HG02623 (cell line): Measurements from ENCODE around the gene PRR36.
"Not testable (repeated sequence)": the region's sequence is repeated elsewhere in the genome, so short reads cannot be mapped to it uniquely, and the experiment has no call there.

Experiments
- ATAC-seq: cut with Tn5 transposase; IDR thresholded peaks from one replicate; pipeline ENCODE4 v1.9.1; 2021; ENCODE audit warnings: moderate library complexity; ENCODE audit not compliant: unreplicated experiment

The PRR36 gene

GRCh38 chr19:7900401-7900870, 26.2 kb upstream of the PRR36 start:
- ATAC-seq = no peak

GRCh38 chr19:7899751-7900378, 25.7 kb upstream of the PRR36 start:
- ATAC-seq = no peak

DNA sequence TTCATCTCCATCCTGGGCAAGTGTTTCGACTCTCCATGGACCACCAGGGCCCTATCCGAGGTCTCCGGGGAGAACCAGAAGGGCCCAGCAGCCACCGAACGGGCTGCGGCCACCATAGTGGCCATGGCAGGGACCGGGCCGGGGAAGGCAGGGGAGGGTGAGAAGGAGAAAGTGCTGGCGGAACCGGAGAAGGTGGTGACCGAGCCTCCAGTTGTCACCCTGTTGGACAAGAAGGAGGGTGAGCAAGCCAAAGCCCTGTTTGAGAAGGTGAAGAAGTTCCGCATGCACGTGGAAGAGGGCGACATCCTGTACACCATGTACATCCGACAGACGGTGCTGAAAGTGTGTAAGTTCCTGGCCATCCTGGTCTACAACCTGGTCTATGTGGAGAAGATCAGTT, 24.8 kb upstream of the PRR36 start:
- ATAC-seq = no peak

GRCh38 chr19:7897292-7897691, 23.1 kb upstream of the PRR36 start:
- no peak for ATAC-seq

GRCh38 chr19:7895565-7895964, 21.4 kb upstream of the PRR36 start:
- ATAC-seq = no peak

DNA sequence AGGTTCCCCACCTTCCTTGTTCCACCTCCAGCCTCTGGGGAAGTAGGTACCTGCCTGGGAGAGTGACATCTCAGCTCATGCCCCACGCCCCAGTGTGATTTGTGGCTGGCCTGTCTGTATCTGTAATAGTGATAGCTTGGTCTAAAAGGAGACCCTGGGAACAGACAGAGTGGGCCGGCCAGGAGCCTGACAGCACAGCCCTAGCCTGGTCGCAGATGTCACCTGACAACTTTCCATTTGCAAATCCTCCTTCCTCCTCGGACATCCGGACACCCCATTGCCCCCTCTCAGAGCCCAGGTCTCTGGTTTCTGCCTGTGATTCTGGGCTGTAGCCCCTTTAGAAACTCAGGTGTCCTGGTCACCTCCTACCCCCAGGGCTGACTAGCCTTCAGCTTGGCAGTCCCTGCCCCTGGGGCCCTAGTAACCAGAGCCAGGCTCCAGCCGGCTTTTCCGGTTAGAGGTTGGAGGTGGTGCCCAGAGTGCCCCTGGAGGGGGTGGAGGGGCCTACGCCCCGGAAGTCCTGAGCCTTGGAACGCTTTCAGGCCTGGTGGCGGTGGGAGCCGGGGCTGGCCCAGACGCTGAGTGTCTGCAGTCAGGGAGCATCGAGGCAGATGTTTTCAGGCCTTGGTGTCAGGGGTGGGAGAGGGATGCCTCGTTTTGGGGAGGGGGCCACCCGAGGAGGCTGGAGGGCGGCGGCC, 20.6 kb upstream of the PRR36 start:
- ATAC-seq = no peak

DNA sequence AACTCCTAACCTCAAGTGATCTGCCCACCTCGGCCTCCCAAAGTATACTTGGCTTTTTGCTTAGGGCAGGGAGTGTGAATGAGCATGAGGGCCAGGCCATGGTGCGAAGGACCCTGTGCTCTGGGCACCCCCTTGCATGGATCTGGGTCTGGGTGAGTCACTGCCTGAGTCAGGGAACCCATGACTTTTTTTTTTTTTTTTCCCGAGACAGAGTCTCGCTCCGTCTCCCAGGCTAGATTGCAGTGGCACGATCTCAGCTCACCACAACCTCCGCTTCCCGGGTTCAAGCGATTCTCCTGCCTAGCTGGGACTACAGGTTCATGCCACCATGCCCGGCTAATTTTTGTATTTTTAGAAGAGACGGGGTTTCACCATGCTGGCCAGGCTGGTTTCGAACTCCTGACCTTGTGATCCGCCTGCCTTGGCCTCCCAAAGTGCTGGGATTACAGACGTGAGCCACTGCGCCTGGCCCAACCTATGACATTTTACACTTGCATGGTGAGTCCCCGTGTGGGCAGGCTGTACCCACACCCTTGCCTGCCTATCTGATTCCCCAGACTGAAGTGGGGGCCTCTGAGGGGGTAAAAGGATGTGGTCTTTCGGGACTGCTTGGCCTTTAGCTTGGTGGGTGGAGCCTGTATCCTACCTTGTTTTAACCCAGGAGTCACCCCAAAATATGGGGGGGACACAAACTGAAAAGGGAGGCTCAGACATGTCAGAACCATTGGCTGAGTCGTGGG, 19.3 kb upstream of the PRR36 start:
- not testable (repeated sequence) for ATAC-seq

- no peak for ATAC-seq
Observed at GRCh38 chr19:7888826-7889217, 14.6 kb upstream of the PRR36 start.

DNA sequence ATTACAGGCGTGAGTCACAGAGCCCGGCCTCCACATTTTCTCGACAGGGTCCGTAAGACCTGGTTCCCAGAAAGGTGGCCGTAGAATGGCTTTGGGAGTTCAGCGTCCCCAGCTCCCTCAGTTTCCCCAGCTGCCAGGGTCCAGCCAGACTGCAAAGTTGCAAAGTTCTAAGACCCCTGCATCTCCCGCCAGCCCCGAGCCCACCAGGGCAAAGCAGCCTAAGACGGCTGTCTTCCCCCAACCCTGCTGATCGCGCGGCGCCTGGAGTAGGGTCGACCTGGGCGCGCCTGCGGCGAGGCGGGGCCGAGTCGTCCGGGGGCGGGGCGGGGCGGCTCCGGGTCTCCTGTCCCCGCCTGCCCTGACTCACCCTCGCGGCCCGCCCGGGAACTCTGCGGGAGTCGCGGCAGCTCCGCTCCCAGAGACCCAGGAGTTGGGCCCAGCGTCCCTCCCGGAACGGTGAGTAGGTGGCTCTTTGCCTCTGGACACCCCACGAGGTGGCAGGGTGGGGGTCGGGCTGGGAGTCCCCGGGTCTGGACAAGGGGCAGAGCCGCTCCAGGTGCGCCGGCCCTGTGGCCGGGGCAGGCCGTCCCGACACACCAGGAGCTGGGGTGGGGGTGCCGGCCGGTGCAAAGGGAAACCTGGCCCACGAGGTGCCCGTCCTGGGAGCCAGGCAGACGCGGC, 14.1 kb upstream of the PRR36 start, which contains the start of gene LRRC8E:
TSS of gene LRRC8E (plus strand) at position 366 of the 681 bp plus-strand sequence. CDS start 7,094 bp downstream, outside the sequence.
- ATAC-seq = no peak

- no peak for ATAC-seq
Observed at GRCh38 chr19:7887408-7888144, 13.4 kb upstream of the PRR36 start.

- ATAC-seq = no peak
Observed at GRCh38 chr19:7885818-7886217, 11.6 kb upstream of the PRR36 start.

- ATAC-seq = no peak
Observed at GRCh38 chr19:7883796-7884570, 9.8 kb upstream of the PRR36 start.

DNA sequence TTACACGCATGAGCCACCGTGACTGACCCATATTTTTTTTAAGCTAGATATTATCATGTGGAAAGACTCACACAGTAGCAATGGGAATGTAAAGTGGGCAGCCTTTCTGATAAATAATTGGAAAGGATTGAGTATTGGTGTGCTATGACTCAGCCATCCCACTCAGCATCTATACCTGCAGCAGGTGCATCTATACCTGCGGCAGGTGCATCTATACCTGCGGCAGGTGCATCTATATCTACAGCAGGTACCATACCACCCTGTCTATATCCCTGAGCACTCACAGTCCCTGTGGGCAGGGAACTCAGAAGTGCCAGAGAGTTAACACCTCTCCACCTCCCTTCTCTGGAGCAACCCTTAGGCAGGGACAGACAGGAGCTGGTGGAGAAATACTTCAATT, 8.9 kb upstream of the PRR36 start:
- no peak for ATAC-seq

DNA sequence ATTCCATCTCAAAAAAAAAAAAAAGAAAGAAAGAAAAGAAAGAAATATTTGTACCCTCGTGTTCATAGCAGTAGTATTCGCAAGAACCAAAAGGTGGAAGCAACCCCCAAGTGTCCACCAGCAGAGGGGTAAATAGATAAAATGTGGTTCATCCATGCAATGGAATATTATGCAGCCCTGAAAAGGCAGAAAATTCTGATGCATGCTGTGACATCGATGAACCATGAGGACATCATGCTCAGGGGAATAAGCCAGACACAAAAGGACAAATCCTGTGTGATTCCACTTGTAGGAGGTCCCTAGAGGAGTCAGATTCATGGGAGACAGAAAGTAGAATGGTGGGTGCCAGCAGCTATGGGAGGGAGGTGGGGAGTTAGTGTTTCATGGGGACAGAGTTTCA, 7.7 kb upstream of the PRR36 start:
- ATAC-seq = no peak

- ATAC-seq = no peak
Observed at GRCh38 chr19:7879836-7880235, 5.6 kb upstream of the PRR36 start.

- no peak for ATAC-seq
Observed at GRCh38 chr19:7879111-7879807, 5.1 kb upstream of the PRR36 start.

DNA sequence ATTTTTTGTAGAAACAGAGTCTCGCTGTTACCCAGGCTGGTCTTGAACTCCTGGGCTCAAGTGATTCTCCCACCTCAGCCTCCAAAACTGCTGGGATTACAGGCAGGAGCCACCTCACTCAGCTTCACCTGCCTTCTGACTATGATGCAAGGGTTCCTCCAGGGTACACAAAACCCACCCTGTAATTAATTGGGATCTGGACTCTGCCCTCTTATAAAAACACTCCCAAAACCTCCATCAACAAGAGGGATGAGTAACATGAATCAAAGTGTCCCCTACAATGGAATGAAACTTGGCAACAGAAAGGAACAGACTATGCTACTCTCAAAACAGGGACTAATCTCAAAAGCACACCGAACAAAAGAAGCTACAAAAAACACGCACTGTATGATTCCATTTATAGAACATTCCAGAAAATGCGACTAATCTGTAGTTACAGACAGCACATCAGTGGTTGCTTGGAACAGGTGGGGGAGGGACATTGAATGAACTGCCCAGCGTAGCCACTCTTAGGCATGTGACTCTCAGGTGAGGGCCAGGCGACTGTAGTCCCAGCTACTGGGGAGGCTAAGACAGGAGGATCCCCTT, 3.2 kb upstream of the PRR36 start:
- ATAC-seq = no peak

- ATAC-seq = no peak
Observed at GRCh38 chr19:7874897-7875273, 695 bp upstream of the PRR36 start.
